ENCODE results near the gene ADIPOQ.
"Not testable (repeated sequence)": the region's sequence is repeated elsewhere in the genome, so short reads cannot be mapped to it uniquely, and the experiment has no call there.

Gene ADIPOQ

GRCh38 chr3:186873796-186874195 is 31.3 kb downstream of the ADIPOQ start:
- DNase-seq: not testable (repeated sequence)

- DNase-seq: not testable (repeated sequence)
Measured at GRCh38 chr3:186874216-186874615, 31.7 kb downstream of the ADIPOQ start.

DNA sequence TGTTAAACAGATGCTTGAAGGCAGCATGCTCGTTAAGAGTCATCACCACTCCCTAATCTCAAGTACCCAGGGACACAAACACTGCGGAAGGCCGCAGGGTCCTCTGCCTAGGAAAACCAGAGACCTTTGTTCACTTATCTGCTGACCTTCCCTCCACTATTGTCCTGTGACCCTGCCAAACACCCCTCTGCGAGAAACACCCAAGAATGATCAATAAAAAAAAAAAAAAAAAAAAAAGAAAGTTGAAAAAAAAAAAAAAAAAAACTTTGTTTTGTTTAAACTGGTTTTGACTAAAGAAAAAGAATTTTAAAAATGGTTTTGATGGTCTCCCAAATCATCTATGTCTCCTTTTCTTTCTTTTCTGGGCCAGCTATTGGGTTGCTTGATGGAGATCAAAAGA is 32.3 kb downstream of the ADIPOQ start:
- DNase-seq: not testable (repeated sequence)

DNA sequence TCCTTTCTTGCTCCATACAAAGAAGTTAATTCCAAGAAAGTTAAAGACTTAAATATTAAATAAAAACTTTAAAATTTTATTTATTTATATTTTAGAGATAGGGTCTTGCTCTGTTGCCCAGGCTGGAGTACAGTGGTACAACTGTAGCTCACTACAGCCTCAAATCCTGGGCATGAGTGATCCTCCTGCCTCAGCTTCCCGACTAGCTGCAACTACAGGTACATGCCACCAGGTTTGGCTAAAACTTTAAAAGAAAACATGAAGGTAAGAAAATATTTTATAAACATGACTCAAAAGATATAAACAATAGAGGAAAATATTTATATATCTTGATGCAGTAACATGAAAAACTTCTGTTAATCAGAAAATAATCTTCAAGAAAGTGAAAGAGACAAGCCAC is 33.2 kb downstream of the ADIPOQ start:
- DNase-seq: no peak

- no peak for DNase-seq
Measured at GRCh38 chr3:186879781-186880180, 37.3 kb downstream of the ADIPOQ start.

DNA sequence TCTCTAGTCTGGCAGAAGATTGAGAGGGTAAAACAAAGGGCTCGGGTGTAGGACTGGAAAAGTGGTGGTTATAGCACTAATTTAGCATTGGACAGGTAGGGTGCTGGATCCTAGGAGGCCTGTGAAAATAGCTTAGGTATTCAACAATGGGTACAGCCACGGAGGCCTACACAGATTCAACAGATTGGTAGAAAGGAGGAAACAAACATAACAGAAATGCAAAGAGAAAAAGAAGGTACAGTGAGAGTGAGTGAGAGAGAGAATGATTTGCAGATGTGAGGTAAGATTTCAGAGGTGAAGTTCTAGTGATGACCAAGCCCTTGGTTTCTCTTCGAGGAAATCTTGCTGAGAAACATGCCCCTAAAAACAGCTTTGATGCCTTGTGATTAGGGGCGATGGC is 37.9 kb downstream of the ADIPOQ start:
- no peak for DNase-seq

DNA sequence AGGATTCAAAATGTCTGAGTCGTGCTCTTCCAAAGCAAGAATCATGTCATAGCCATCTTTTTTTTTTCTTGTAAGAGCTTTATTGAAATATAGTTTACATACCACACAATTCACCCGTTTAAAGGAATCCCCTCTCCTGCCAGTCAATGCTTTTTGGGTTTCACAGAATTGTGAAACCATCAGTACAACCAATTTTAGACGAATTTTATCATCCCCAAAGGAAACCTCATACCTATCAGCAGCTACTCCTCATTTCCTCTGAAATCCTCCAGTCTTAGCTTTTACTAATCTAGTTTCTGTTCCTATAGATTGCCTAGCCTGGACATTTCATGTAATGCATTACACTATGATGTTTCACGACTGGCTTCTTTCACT is 39.6 kb downstream of the ADIPOQ start:
- DNase-seq: no peak

GRCh38 chr3:186882881-186883685 is 40.6 kb downstream of the ADIPOQ start:
- DNase-seq: no peak

DNA sequence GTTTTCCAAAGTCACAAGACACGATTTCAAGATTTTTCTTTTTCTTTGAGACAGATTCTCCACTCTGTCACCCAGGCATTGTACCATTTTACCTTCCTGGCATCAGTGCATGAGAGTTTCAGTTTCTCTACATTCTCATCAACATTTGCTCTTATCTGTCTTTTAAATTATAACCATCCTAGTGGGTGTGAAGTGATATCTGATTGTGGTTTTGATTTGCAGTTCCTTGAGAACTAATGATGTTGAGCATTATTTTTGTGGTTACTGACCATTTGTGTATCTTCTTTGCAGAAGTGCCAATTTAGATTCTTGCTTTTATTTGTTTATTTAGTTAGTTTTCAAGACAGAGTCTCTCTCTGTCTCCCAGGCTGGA is 41.2 kb downstream of the ADIPOQ start:
- no peak for DNase-seq

GRCh38 chr3:186884868-186885267 is 42.4 kb downstream of the ADIPOQ start:
- not testable (repeated sequence) for DNase-seq

DNA sequence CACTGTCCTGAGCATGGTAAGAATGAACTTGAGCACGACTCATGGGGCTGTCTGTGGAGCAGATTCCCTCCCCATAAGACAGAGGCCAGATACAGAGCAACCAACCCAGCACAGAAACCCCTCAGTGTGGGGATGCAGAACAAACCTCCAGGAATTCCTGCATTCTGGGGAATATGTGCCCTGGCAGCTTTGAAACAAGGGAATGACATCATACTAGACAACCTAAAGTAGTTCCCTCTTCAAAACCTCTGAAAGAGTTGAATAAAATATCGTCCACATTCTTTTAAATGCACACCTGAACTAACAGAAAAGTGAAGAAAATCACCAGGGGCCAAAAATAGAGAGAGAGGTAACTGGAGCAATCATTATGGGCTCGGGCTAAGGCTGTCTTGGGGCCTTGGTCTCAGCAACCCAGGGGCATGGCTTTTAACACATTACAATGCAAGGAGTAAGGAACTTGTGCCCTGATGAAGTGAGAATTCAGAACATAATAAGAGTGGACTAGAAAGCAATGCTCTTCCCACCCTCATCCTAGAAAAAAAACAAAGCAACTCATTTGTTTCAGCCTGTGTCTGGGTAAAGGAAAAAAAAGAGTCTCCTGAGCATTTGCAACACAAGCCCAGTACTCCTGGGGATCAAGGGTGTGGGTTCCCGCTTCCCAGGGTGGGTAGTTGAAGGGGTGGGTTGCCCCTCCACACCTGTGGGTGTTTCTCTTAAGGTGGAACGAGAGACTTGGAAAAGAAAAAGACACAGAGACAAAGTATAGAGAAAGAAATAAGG is 43.9 kb downstream of the ADIPOQ start:
- DNase-seq: no peak

GRCh38 chr3:186887507-186887938 is 45.0 kb downstream of the ADIPOQ start:
- not testable (repeated sequence) for DNase-seq

DNA sequence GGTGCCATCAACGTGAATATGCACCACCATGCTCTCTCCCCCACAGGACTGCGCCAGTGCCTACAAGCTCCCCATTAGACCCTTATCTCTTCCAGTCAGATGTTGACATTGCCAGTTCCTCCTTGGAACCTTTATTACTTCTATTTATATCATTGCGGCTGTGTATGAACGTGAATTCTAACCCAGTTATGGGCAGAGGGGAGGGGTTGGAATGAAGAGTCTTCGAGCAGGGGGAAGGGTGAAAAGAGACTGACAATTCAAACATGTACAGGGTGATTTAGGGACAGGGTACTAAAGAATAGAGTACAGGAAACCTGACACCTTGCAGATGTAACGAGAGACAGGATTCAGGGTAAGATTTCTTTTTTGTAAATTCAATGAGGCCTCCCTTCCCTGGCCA is 46.1 kb downstream of the ADIPOQ start:
- DNase-seq: no peak

GRCh38 chr3:186889698-186890097 is 47.2 kb downstream of the ADIPOQ start:
- DNase-seq: not testable (repeated sequence)

GRCh38 chr3:186890911-186891310 is 48.4 kb downstream of the ADIPOQ start:
- DNase-seq: no peak

DNA sequence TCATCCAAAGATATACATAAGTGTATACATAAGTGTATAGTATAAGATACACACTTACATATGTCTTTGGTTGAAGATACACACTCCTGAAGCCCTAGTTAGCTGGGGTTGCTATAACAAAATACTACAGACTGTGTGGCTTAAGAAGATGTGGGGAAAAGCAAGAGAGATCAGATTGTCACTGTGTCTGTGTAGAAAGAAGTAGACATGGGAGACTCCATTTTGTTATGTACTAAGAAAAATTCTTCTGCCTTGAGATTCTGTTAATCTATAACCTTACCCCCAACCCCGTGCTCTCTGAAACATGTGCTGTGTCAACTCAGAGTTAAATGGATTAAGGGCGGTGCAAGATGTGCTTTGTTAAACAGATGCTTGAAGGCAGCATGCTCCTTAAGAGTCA is 50.6 kb downstream of the ADIPOQ start:
- DNase-seq: not testable (repeated sequence)

DNA sequence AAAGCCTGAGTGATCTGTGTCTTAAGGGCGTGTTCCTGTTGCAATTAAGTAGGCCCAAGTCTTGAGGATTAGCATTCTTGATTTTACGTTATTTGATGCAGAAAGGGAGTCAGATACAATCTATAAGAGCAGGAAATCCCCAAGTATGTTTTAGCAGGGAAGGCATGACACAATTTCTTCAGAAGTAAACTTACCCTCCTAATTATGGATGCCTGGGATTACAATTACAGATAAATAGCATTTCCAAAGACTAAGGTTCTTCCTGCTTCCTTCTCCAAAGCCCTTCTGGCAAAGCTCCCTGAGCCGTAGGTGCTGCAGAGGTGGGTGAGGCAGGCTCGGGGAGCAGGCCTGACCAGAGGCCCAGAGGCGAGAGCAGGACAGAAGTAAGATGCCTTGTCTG is 52.9 kb downstream of the ADIPOQ start:
- DNase-seq: no peak

GRCh38 chr3:186896006-186896405 is 53.5 kb downstream of the ADIPOQ start:
- DNase-seq: no peak

DNA sequence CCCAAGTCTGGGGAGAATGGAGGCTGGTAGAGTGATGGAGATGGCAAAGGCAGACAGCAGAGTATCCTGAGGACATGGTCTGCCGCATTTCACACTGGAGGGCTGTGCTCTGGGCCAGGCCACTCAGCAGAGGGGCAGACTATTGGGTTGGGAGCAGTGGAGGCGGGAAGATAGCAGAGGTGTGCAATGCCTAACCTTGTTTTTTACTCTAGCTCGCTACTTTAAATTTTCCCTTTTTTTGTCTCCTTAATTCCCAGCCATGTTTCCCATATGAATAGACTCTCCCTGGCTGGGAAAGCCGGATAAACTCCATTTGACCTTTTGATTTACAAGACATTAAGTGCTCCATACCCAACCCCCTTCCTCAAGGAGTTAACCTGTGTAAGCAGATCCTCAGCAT is 54.4 kb downstream of the ADIPOQ start:
- no peak for DNase-seq

GRCh38 chr3:186901135-186901734 is 58.7 kb downstream of the ADIPOQ start:
- DNase-seq: no peak

DNA sequence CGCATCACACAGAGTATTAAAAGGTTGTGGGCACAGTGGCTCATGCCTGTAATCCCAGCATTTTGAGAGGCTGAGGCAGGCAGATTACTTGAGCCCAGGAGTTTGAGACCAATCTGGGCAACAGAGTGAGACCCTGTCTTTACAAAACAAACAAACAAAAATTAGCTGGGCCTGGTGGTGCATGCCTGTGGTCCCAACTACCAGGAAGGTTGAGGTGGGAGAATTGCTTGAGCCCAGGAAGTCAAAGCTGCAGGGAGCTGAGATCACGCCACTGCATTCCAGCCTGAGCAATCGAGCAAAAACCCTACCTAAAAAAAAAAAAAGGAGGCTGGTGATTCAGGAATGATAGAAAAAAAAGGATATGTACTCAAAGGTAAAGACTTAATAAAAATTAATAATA is 59.6 kb downstream of the ADIPOQ start:
- DNase-seq: no peak

GRCh38 chr3:186902713-186903112 is 60.2 kb downstream of the ADIPOQ start:
- DNase-seq: no peak

GRCh38 chr3:186903676-186904075 is 61.2 kb downstream of the ADIPOQ start:
- DNase-seq: not testable (repeated sequence)

DNA sequence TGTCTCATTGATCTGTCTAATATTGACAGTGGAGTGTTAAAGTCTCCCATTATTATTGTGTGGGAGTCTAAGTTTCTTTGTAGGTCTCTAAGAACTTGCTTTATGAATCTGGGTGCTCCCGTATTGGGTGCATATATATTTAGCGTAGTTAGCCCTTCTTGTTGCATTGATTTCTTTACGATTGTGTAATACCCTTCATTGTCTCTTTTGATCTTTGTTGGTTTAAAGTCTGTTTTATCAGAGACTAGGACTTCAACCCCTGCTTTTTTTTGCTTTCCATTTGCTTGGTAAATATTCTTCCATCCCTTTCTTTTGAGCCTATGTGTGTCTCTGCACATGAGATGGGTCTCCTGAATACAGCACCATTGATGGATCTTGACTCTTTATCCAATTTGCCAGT is 64.6 kb downstream of the ADIPOQ start:
- not testable (repeated sequence) for DNase-seq
